HG02798 (cell line): ENCODE results near the gene ANO2.

Source experiments
- ATAC-seq: cut with Tn5 transposase; IDR thresholded peaks from one replicate; pipeline ENCODE4 v1.9.1; 2021; ENCODE audit warnings: mild to moderate bottlenecking; ENCODE audit not compliant: unreplicated experiment, poor library complexity

ANO2 gene

GRCh38 chr12:5965950-5966383 is 20.9 kb upstream of the ANO2 start:
- peak; percentile 56 for ATAC-seq

GRCh38 chr12:5964913-5965900 is 20.1 kb upstream of the ANO2 start:
- no peak for ATAC-seq

GRCh38 chr12:5963515-5963914 is 18.5 kb upstream of the ANO2 start:
- ATAC-seq: no peak

GRCh38 chr12:5960783-5961182 is 15.7 kb upstream of the ANO2 start:
- no peak for ATAC-seq

- ATAC-seq: no peak
Measured at GRCh38 chr12:5956987-5957386, 11.9 kb upstream of the ANO2 start.

- no peak for ATAC-seq
Measured at GRCh38 chr12:5954661-5955060, 9.6 kb upstream of the ANO2 start.

GRCh38 chr12:5953835-5954586 is 9.0 kb upstream of the ANO2 start:
- no peak for ATAC-seq

- ATAC-seq: no peak
Measured at GRCh38 chr12:5952031-5952430, 7.0 kb upstream of the ANO2 start.

- no peak for ATAC-seq
Measured at GRCh38 chr12:5948696-5949095, 3.6 kb upstream of the ANO2 start.

- ATAC-seq: no peak
Measured at GRCh38 chr12:5947006-5947405, 1.9 kb upstream of the ANO2 start.

- no peak for ATAC-seq
Measured at GRCh38 chr12:5946388-5946787, 1.3 kb upstream of the ANO2 start.

GRCh38 chr12:5944688-5945070 is 380 bp downstream of the ANO2 start:
- no peak for ATAC-seq

- ATAC-seq: no peak
Measured at GRCh38 chr12:5944053-5944452, 1.0 kb downstream of the ANO2 start.

GRCh38 chr12:5941907-5942306 is 3.2 kb downstream of the ANO2 start:
- no peak for ATAC-seq

- no peak for ATAC-seq
Measured at GRCh38 chr12:5927732-5928516, 17.1 kb downstream of the ANO2 start.

- ATAC-seq: no peak
Measured at GRCh38 chr12:5925646-5926045, 19.4 kb downstream of the ANO2 start.

GRCh38 chr12:5924342-5924741 is 20.7 kb downstream of the ANO2 start:
- no peak for ATAC-seq

GRCh38 chr12:5923751-5924150 is 21.3 kb downstream of the ANO2 start:
- ATAC-seq: no peak

GRCh38 chr12:5923043-5923605 is 21.9 kb downstream of the ANO2 start:
- no peak for ATAC-seq
